HCT116 (cell line): ENCODE data around the gene HNF1B.

Experiments used
- EZH2 ChIP-seq: fragments of 200-600 bp; sonication (generic); IDR thresholded peaks from 2 replicates; pipeline ENCODE4 v1.6.1; 2017; ENCODE audit warnings: antibody characterized with exemption, mixed run types
- EZH2phosphoT487 ChIP-seq: fragments of 200-600 bp; IDR thresholded peaks from 2 replicates; pipeline ENCODE4 v1.6.1; 2018; ENCODE audit warnings: antibody characterized with exemption, borderline replicate concordance
- POLR2A ChIP-seq: IDR thresholded peaks from 2 replicates; pipeline ENCODE4 v1.7.0; 2011; ENCODE audit warnings: borderline replicate concordance; ENCODE audit not compliant: insufficient read depth, insufficient read length; ENCODE audit errors: extremely low read depth
- POLR2AphosphoS5 ChIP-seq: IDR thresholded peaks from 2 replicates; pipeline ENCODE4 v1.6.1; 2011; ENCODE audit warnings: mild to moderate bottlenecking, low read depth, low read length, moderate library complexity
- RAD21 ChIP-seq: IDR thresholded peaks from 2 replicates; pipeline ENCODE4 v1.6.1; 2012; ENCODE audit warnings: low read depth, mild to moderate bottlenecking
- SIN3A ChIP-seq: IDR thresholded peaks from 2 replicates; pipeline ENCODE4 v1.6.1; 2012; ENCODE audit warnings: low read depth
- ZNF274 ChIP-seq: fragments of 200-500 bp; sonication (Bioruptor generic); IDR thresholded peaks from 2 replicates; pipeline ENCODE4 v1.6.1; 2014; ENCODE audit warnings: mild to moderate bottlenecking, low read depth, low read length, inconsistent platforms
- TF ChIP-seq, protein P1 (sequence below), 3 experiments: fragments of 200-600 bp in 1 of 3; sonication (generic) in 1 of 3; IDR thresholded peaks in 2 of 3; conservative IDR thresholded peaks in 1 of 3; 2 replicates each; pipeline ENCODE4 v1.5.1; 2012 to 2017; ENCODE audit warnings: low read depth in 2 of 3, low read length in 2 of 3, antibody characterized with exemption in 1 of 3, borderline replicate concordance in 1 of 3, control low read depth in 1 of 3, mild to moderate bottlenecking in 1 of 3, mixed read lengths in 1 of 3, mixed run types in 1 of 3, moderate library complexity in 1 of 3; ENCODE audit not compliant: insufficient read depth in 1 of 3
- TF ChIP-seq, protein P2 (sequence below): IDR thresholded peaks from 2 replicates; pipeline ENCODE4 v1.6.1; 2012
- TF ChIP-seq, protein P3 (sequence below): IDR thresholded peaks from 2 replicates; pipeline ENCODE4 v1.6.1; 2012; ENCODE audit warnings: low read depth
- TF ChIP-seq, protein P4 (sequence below): IDR thresholded peaks from 2 replicates; pipeline ENCODE4 v1.6.1; 2012

DNA sequence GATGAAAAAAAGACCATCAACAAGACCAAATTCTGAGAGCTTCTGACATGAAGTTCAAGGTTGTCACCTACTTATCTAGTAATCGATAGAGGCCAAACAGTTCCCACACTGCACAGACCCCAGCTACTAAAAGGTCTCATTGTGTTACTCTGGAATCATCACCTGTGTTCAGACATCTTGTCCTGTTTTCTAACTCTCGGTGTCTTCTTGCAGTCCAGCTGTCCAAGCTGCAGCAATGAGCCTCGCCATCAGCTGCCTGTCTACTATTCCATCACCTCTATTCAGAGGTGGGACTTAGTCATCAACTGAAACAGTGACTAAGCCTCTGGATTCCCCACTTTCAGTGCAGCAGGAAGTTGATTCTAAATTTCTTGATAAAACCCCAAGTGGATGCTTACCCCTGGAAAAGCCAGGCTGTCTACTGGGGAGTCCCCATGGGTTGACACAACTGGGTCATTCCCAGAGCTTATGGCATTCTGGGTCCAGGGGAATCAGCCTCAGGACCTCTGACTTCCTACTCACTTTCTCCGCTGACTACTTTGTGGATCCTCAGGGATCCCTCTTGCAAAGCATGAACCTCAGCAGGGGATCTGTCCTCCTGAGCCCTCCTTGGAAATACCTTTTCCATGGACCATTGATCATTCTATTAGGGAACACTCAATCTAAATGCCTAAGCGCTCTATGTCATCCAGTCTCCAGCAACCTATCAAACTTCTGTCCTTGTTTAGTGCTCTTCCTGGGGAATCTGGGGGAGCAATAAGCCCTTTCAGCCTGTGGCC, 46.5 kb downstream of the HNF1B start:
- TF ChIP-seq, protein P1, sequence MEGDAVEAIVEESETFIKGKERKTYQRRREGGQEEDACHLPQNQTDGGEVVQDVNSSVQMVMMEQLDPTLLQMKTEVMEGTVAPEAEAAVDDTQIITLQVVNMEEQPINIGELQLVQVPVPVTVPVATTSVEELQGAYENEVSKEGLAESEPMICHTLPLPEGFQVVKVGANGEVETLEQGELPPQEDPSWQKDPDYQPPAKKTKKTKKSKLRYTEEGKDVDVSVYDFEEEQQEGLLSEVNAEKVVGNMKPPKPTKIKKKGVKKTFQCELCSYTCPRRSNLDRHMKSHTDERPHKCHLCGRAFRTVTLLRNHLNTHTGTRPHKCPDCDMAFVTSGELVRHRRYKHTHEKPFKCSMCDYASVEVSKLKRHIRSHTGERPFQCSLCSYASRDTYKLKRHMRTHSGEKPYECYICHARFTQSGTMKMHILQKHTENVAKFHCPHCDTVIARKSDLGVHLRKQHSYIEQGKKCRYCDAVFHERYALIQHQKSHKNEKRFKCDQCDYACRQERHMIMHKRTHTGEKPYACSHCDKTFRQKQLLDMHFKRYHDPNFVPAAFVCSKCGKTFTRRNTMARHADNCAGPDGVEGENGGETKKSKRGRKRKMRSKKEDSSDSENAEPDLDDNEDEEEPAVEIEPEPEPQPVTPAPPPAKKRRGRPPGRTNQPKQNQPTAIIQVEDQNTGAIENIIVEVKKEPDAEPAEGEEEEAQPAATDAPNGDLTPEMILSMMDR (IDR thresholded peaks at IDR 0.05 in 2 of 3, conservative IDR thresholded peaks at IDR 0.05 in 1 of 3; ENCODE audit: borderline replicate concordance in 1 of 3, insufficient read depth in 1 of 3, low read depth in 2 of 3, low read length in 2 of 3), result no peak
- TF ChIP-seq EZH2, result no peak
- no peak for TF ChIP-seq ZNF274
- TF ChIP-seq, protein P2, sequence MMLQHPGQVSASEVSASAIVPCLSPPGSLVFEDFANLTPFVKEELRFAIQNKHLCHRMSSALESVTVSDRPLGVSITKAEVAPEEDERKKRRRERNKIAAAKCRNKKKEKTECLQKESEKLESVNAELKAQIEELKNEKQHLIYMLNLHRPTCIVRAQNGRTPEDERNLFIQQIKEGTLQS, result no peak
- TF ChIP-seq POLR2AphosphoS5, result no peak
- no peak for TF ChIP-seq EZH2phosphoT487
- no peak for TF ChIP-seq SIN3A
- TF ChIP-seq, protein P3, sequence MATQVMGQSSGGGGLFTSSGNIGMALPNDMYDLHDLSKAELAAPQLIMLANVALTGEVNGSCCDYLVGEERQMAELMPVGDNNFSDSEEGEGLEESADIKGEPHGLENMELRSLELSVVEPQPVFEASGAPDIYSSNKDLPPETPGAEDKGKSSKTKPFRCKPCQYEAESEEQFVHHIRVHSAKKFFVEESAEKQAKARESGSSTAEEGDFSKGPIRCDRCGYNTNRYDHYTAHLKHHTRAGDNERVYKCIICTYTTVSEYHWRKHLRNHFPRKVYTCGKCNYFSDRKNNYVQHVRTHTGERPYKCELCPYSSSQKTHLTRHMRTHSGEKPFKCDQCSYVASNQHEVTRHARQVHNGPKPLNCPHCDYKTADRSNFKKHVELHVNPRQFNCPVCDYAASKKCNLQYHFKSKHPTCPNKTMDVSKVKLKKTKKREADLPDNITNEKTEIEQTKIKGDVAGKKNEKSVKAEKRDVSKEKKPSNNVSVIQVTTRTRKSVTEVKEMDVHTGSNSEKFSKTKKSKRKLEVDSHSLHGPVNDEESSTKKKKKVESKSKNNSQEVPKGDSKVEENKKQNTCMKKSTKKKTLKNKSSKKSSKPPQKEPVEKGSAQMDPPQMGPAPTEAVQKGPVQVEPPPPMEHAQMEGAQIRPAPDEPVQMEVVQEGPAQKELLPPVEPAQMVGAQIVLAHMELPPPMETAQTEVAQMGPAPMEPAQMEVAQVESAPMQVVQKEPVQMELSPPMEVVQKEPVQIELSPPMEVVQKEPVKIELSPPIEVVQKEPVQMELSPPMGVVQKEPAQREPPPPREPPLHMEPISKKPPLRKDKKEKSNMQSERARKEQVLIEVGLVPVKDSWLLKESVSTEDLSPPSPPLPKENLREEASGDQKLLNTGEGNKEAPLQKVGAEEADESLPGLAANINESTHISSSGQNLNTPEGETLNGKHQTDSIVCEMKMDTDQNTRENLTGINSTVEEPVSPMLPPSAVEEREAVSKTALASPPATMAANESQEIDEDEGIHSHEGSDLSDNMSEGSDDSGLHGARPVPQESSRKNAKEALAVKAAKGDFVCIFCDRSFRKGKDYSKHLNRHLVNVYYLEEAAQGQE, result no peak
- TF ChIP-seq POLR2A, result no peak
- no peak for TF ChIP-seq RAD21
- TF ChIP-seq, protein P4, sequence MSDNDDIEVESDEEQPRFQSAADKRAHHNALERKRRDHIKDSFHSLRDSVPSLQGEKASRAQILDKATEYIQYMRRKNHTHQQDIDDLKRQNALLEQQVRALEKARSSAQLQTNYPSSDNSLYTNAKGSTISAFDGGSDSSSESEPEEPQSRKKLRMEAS, result 0 out of 2 replicates have a peak, but pooled peaks have one; percentile 25
